ENCODE measurements around the gene TINAGL1. TPM values are rescaled to one million over a fixed set of nuclear protein-coding genes. Genes with fewer than 3 reads are reported as not detected.

Gene TINAGL1
- total RNA-seq, 4 donors from 2014 or later = 139 to 354 (median 244) TPM

GRCh38 chr1:31552489-31552888, 23.8 kb upstream of the TINAGL1 start:
- Histone ChIP-seq H3K4me1 (peaks cover 7 to 19% (median 12%) of the 10 kb centered on the region in 4 donors), H3K36me3 (no peaks in the 10 kb centered on the region), H3K27ac (replicated peaks in 1 of 4) (no peak overlapping the region), H3K9me3 (no peaks in the 10 kb centered on the region), H3K4me3 (no peak overlapping the region), H3K27me3 (peaks cover 0 to 41% (median 2%) of the 10 kb centered on the region in 4 donors)
- no peak for DNase-seq (ENCODE audit: extremely low spot score)
- intact Hi-C loops (cut with DNase I) = no loop called here
- no peak for TF ChIP-seq EP300 (IDR thresholded peaks at IDR 0.05)
- TF ChIP-seq POLR2AphosphoS5 (IDR thresholded peaks at IDR 0.05) = no peak
- TF ChIP-seq POLR2A (IDR thresholded peaks at IDR 0.05; ENCODE audit: low read depth) = no peak
- TF ChIP-seq CTCF (IDR thresholded peaks at IDR 0.05) = no peak
- 95% methylated on average over 7 of the region's 7 CpGs for WGBS

GRCh38 chr1:31556481-31557006, 19.8 kb upstream of the TINAGL1 start:
- no peak for DNase-seq (ENCODE audit: extremely low spot score)
- TF ChIP-seq POLR2A (IDR thresholded peaks at IDR 0.05; ENCODE audit: low read depth) (no peak), CTCF (IDR thresholded peaks at IDR 0.05) (no peak), EP300 (IDR thresholded peaks at IDR 0.05) (no peak), POLR2AphosphoS5 (IDR thresholded peaks at IDR 0.05) (no peak)
- intact Hi-C loops (cut with DNase I) = no loop called here
- Histone ChIP-seq H3K27me3 (peaks cover 0 to 48% (median 0%) of the 10 kb centered on the region in 4 donors), H3K27ac (replicated peaks in 1 of 4) (no peak overlapping the region), H3K4me1 (no peaks in the 10 kb centered on the region), H3K36me3 (no peaks in the 10 kb centered on the region), H3K9me3 (peaks cover 0 to 7% (median 0%) of the 10 kb centered on the region in 4 donors), H3K4me3 (no peak overlapping the region)
- WGBS = 77% methylated on average over 5 of the region's 5 CpGs

GRCh38 chr1:31559715-31560114, 16.6 kb upstream of the TINAGL1 start:
- Histone ChIP-seq H3K27ac (replicated peaks in 1 of 4) (no peak overlapping the region), H3K27me3 (peaks cover 0 to 44% (median 0%) of the 10 kb centered on the region in 4 donors), H3K4me3 (no peak overlapping the region), H3K9me3 (peaks cover 0 to 7% (median 0%) of the 10 kb centered on the region in 4 donors), H3K4me1 (peaks cover 6 to 10% (median 9%) of the 10 kb centered on the region in 4 donors), H3K36me3 (no peaks in the 10 kb centered on the region)
- intact Hi-C loops (cut with DNase I) = loop anchor here (5.0 to 10.0 kb wide), 2 partner anchors 145 to 228 kb away; partner anchors contain the start of gene COL16A1
- no peak for DNase-seq (ENCODE audit: extremely low spot score)
- no peak for TF ChIP-seq POLR2AphosphoS5 (IDR thresholded peaks at IDR 0.05)
- no peak for TF ChIP-seq POLR2A (IDR thresholded peaks at IDR 0.05; ENCODE audit: low read depth)
- TF ChIP-seq EP300 (IDR thresholded peaks at IDR 0.05) = no peak
- no peak for TF ChIP-seq CTCF (IDR thresholded peaks at IDR 0.05)

- intact Hi-C loops (cut with DNase I) = loop anchor here (5.0 to 10.0 kb wide), 2 partner anchors 144 to 227 kb away; partner anchors contain the start of gene COL16A1
- peaks cover 0 to 7% (median 0%) of the 10 kb centered on the region in 4 donors for H3K9me3 ChIP-seq
- H3K27ac ChIP-seq (replicated peaks in 1 of 4) = no peak overlapping the region
- peaks cover 6 to 12% (median 11%) of the 10 kb centered on the region in 4 donors for H3K4me1 ChIP-seq
- no peak for DNase-seq (ENCODE audit: extremely low spot score)
- H3K4me3 ChIP-seq = no peak overlapping the region
- H3K36me3 ChIP-seq = no peaks in the 10 kb centered on the region
- TF ChIP-seq POLR2AphosphoS5 (IDR thresholded peaks at IDR 0.05) = no peak
- TF ChIP-seq POLR2A (IDR thresholded peaks at IDR 0.05; ENCODE audit: low read depth) = no peak
- TF ChIP-seq EP300 (IDR thresholded peaks at IDR 0.05) = no peak
- TF ChIP-seq CTCF (IDR thresholded peaks at IDR 0.05) = no peak
- WGBS = 81% methylated on average over 4 of the region's 4 CpGs
- peaks cover 0 to 41% (median 0%) of the 10 kb centered on the region in 4 donors for H3K27me3 ChIP-seq
Observed at GRCh38 chr1:31560394-31560793, 15.9 kb upstream of the TINAGL1 start.

Measured in esophagus muscularis mucosa (tissue), 4 donors.